ENCODE results near the gene CAGE1.
A peak's percentile ranks its signal among the peaks of the same experiment; 100 is the strongest.

CAGE1 gene

GRCh38 chr6:7426447-7427169 lies 37.1 kb upstream of the CAGE1 start:
- H3K4me2 ChIP-seq (ENCODE audit: low read length) = peak overlapping the region; percentile 43
- no peaks in the 10 kb centered on the region for H3K27me3 ChIP-seq (ENCODE audit: insufficient read depth, low read length)
- H3K4ac ChIP-seq (ENCODE audit: low read depth, low read length) = no peak overlapping the region
- peak overlapping the region; percentile 7 for H4K8ac ChIP-seq (ENCODE audit: low read depth, low read length)
- peak overlapping the region; percentile 30 for H2BK120ac ChIP-seq (ENCODE audit: insufficient read depth, low read length, poor library complexity)
- DNase-seq = no peak
- peaks cover 5 to 6% of the 10 kb centered on the region in 2 experiments for H3K4me1 ChIP-seq (ENCODE audit: control insufficient read depth in 1 of 2, insufficient read depth in 2 of 2, low read length in 2 of 2)
- no peak overlapping the region for H2AK5ac ChIP-seq (ENCODE audit: low read length)
- peak overlapping the region; percentile 82 for H2BK12ac ChIP-seq (ENCODE audit: low read length)
- no peaks in the 10 kb centered on the region for H3K9me3 ChIP-seq (ENCODE audit: insufficient read depth, low read depth, low read length)
- H3K79me1 ChIP-seq (ENCODE audit: low read length) = peaks cover 3% of the 10 kb centered on the region
- peak overlapping the region; percentile 74 for H2BK5ac ChIP-seq (ENCODE audit: low read depth, low read length, poor library complexity)
- no peak overlapping the region for H3K23ac ChIP-seq (ENCODE audit: low read length)
- H3K79me2 ChIP-seq (ENCODE audit: control insufficient read depth, insufficient read depth, low read length, poor library complexity) = peaks cover 3% of the 10 kb centered on the region
- no CpG with 5 or more reads among the region's 16 CpGs for WGBS (ENCODE audit: extremely low coverage, insufficient coverage, insufficient read length)
- no peaks in the 10 kb centered on the region for H3K36me3 ChIP-seq (ENCODE audit: control insufficient read depth in 1 of 2, insufficient read depth in 2 of 2, low read length in 2 of 2)
- H3K18ac ChIP-seq (ENCODE audit: low read length) = no peak overlapping the region
- H4K91ac ChIP-seq (ENCODE audit: low read depth, low read length) = peak overlapping the region; percentile 46
- H3K9ac ChIP-seq (ENCODE audit: low read length) = no peak overlapping the region
- no peak overlapping the region for H3K4me3 ChIP-seq (ENCODE audit: low read depth, low read length)
- H3K14ac ChIP-seq (ENCODE audit: low read length) = no peak overlapping the region
- no peak overlapping the region for H2AFZ ChIP-seq (ENCODE audit: insufficient read depth, low read length, poor library complexity)
- no peak overlapping the region for H4K12ac ChIP-seq (ENCODE audit: low read depth, low read length)
- peak overlapping the region; percentile 77 for H3K27ac ChIP-seq (ENCODE audit: low read depth, low read length)

DNA sequence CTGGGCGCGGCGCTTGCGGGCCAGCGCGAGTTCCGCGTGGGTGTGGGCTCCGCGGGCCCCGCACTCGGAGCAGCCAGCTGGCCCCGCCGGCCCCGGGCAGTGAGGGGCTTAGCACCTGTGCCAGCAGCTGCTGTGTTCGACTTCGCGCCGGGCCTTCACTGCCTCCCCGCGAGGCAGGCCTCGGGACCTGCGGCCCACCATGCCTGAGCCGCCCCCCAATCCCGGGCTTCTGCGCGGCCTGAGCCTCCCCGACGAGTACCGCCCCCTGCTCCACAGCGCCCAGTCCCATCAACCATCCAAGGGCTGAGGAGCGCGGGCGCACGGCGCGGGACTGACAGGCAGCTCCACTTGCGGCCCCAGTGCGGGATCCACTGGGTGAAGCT lies 36.3 kb upstream of the CAGE1 start:
- Histone ChIP-seq H3K4me3 (ENCODE audit: low read depth, low read length) (no peak overlapping the region), H3K9ac (ENCODE audit: low read length) (no peak overlapping the region), H3K4me1 (ENCODE audit: control insufficient read depth in 1 of 2, insufficient read depth in 2 of 2, low read length in 2 of 2) (peaks cover 2 to 6% of the 10 kb centered on the region in 2 experiments), H2AK5ac (ENCODE audit: low read length) (peak overlapping the region; percentile 71), H3K4me2 (ENCODE audit: low read length) (no peak overlapping the region), H3K79me2 (ENCODE audit: control insufficient read depth, insufficient read depth, low read length, poor library complexity) (peaks cover 3% of the 10 kb centered on the region), H2BK120ac (ENCODE audit: insufficient read depth, low read length, poor library complexity) (peak overlapping the region; percentile 61), H3K36me3 (ENCODE audit: control insufficient read depth in 1 of 2, insufficient read depth in 2 of 2, low read length in 2 of 2) (no peaks in the 10 kb centered on the region), H3K27ac (ENCODE audit: low read depth, low read length) (no peak overlapping the region), H2AFZ (ENCODE audit: insufficient read depth, low read length, poor library complexity) (no peak overlapping the region), H3K18ac (ENCODE audit: low read length) (peak overlapping the region; percentile 63), H4K91ac (ENCODE audit: low read depth, low read length) (peak overlapping the region; percentile 90), H4K8ac (ENCODE audit: low read depth, low read length) (no peak overlapping the region), H3K79me1 (ENCODE audit: low read length) (peaks cover 3% of the 10 kb centered on the region), H2BK12ac (ENCODE audit: low read length) (peak overlapping the region; percentile 86), H4K12ac (ENCODE audit: low read depth, low read length) (no peak overlapping the region), H3K4ac (ENCODE audit: low read depth, low read length) (peak overlapping the region; percentile 39), H3K9me3 (ENCODE audit: insufficient read depth, low read depth, low read length) (no peaks in the 10 kb centered on the region), H3K14ac (ENCODE audit: low read length) (peak overlapping the region; percentile 55), H3K27me3 (ENCODE audit: insufficient read depth, low read length) (no peaks in the 10 kb centered on the region), H2BK5ac (ENCODE audit: low read depth, low read length, poor library complexity) (peak overlapping the region; percentile 61), H3K23ac (ENCODE audit: low read length) (no peak overlapping the region)
- DNase-seq = no peak
- no CpG with 5 or more reads among the region's 39 CpGs for WGBS (ENCODE audit: extremely low coverage, insufficient coverage, insufficient read length)

DNA sequence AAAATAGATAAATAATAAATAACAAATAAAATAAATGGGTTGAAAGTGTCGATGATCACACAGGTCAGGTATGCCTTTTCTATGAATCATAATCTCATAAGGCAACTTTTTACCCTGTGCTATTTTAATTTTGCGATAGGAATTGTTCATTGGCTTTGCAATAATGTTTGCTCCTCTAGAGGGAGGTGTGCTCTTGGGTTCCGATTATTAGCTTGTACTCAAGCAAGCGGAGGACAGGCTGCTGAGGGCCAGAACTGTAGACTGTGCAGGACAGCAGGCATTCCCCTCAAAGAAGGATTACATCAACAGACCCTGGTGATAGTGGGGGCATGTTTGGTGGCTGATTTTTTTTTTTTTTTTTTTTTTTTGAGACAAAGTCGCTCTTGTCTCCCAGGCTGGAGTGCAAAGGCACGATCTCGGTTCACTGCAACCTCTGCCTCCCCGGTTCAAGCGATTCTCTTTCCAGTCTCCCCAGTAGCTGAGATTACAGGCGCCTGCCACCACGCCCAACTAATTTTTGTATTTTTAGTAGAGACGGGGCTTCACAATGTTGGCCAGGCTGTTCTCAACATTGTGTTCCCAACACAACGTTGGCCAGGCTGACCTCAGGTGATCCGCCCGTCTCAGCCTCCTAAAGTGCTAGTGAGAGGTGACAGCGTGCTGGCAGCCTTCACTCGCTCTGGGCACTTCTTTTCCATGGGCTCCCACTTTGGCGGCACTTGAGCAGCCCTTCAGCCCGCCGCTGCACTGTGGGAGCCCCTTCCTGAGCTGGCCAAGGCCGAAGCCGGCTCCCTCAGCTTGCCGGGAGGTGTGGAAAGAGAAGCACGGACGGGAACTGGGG lies 35.6 kb upstream of the CAGE1 start:
- no peak overlapping the region for H2AFZ ChIP-seq (ENCODE audit: insufficient read depth, low read length, poor library complexity)
- no peak overlapping the region for H3K27ac ChIP-seq (ENCODE audit: low read depth, low read length)
- H4K8ac ChIP-seq (ENCODE audit: low read depth, low read length) = no peak overlapping the region
- H3K27me3 ChIP-seq (ENCODE audit: insufficient read depth, low read length) = no peaks in the 10 kb centered on the region
- H2BK120ac ChIP-seq (ENCODE audit: insufficient read depth, low read length, poor library complexity) = peak overlapping the region; percentile 61
- peak overlapping the region; percentile 90 for H4K91ac ChIP-seq (ENCODE audit: low read depth, low read length)
- peak overlapping the region; percentile 71 for H2AK5ac ChIP-seq (ENCODE audit: low read length)
- H3K79me2 ChIP-seq (ENCODE audit: control insufficient read depth, insufficient read depth, low read length, poor library complexity) = peaks cover 3% of the 10 kb centered on the region
- peak; percentile 27 to 72 for DNase-seq
- no CpG with 5 or more reads among the region's 25 CpGs for WGBS (ENCODE audit: extremely low coverage, insufficient coverage, insufficient read length)
- H4K12ac ChIP-seq (ENCODE audit: low read depth, low read length) = no peak overlapping the region
- no peak overlapping the region for H3K4me3 ChIP-seq (ENCODE audit: low read depth, low read length)
- peak overlapping the region; percentile 61 for H2BK5ac ChIP-seq (ENCODE audit: low read depth, low read length, poor library complexity)
- H3K14ac ChIP-seq (ENCODE audit: low read length) = peak overlapping the region; percentile 55
- H3K9me3 ChIP-seq (ENCODE audit: insufficient read depth, low read depth, low read length) = no peaks in the 10 kb centered on the region
- H3K4me2 ChIP-seq (ENCODE audit: low read length) = no peak overlapping the region
- H3K18ac ChIP-seq (ENCODE audit: low read length) = peak overlapping the region; percentile 63
- no peaks in the 10 kb centered on the region for H3K36me3 ChIP-seq (ENCODE audit: control insufficient read depth in 1 of 2, insufficient read depth in 2 of 2, low read length in 2 of 2)
- peaks cover 2 to 6% of the 10 kb centered on the region in 2 experiments for H3K4me1 ChIP-seq (ENCODE audit: control insufficient read depth in 1 of 2, insufficient read depth in 2 of 2, low read length in 2 of 2)
- H3K9ac ChIP-seq (ENCODE audit: low read length) = no peak overlapping the region
- H3K4ac ChIP-seq (ENCODE audit: low read depth, low read length) = peak overlapping the region; percentile 4
- no peak overlapping the region for H3K23ac ChIP-seq (ENCODE audit: low read length)
- peak overlapping the region; percentile 86 for H2BK12ac ChIP-seq (ENCODE audit: low read length)
- H3K79me1 ChIP-seq (ENCODE audit: low read length) = peaks cover 3% of the 10 kb centered on the region

DNA sequence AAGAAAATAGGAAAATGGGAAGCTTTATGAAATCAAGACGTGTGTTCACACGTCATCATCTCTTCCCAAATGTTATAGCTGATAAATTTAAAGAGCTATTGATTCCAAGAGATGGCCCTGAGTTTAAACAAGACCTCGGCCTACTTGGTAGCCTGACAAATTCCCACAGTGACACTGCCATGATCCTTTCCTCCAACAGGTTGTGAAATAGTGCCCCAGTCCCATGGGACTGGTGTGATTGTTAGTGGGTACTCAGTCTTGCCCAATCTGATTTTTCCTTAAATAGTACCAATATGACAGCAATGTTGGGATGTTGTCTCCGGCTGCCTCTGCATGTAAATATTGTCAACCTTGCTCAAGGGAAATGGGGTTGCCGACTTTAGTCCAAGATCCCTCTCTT lies 34.5 kb upstream of the CAGE1 start:
- H3K79me2 ChIP-seq (ENCODE audit: control insufficient read depth, insufficient read depth, low read length, poor library complexity) = peaks cover 3% of the 10 kb centered on the region
- no CpG with 5 or more reads among the region's 5 CpGs for WGBS (ENCODE audit: extremely low coverage, insufficient coverage, insufficient read length)
- H2AK5ac ChIP-seq (ENCODE audit: low read length) = no peak overlapping the region
- no peak for DNase-seq
- H3K23ac ChIP-seq (ENCODE audit: low read length) = no peak overlapping the region
- H3K36me3 ChIP-seq (ENCODE audit: control insufficient read depth in 1 of 2, insufficient read depth in 2 of 2, low read length in 2 of 2) = no peaks in the 10 kb centered on the region
- H3K4me3 ChIP-seq (ENCODE audit: low read depth, low read length) = no peak overlapping the region
- peak overlapping the region; percentile 61 for H2BK12ac ChIP-seq (ENCODE audit: low read length)
- H3K4ac ChIP-seq (ENCODE audit: low read depth, low read length) = no peak overlapping the region
- peaks cover 8% of the 10 kb centered on the region for H3K79me1 ChIP-seq (ENCODE audit: low read length)
- peaks cover 9 to 10% of the 10 kb centered on the region in 2 experiments for H3K4me1 ChIP-seq (ENCODE audit: control insufficient read depth in 1 of 2, insufficient read depth in 2 of 2, low read length in 2 of 2)
- H3K14ac ChIP-seq (ENCODE audit: low read length) = no peak overlapping the region
- no peak overlapping the region for H2AFZ ChIP-seq (ENCODE audit: insufficient read depth, low read length, poor library complexity)
- H2BK120ac ChIP-seq (ENCODE audit: insufficient read depth, low read length, poor library complexity) = no peak overlapping the region
- H4K91ac ChIP-seq (ENCODE audit: low read depth, low read length) = no peak overlapping the region
- no peak overlapping the region for H3K9ac ChIP-seq (ENCODE audit: low read length)
- H4K8ac ChIP-seq (ENCODE audit: low read depth, low read length) = no peak overlapping the region
- H3K27ac ChIP-seq (ENCODE audit: low read depth, low read length) = no peak overlapping the region
- no peak overlapping the region for H2BK5ac ChIP-seq (ENCODE audit: low read depth, low read length, poor library complexity)
- no peak overlapping the region for H3K18ac ChIP-seq (ENCODE audit: low read length)
- H3K9me3 ChIP-seq (ENCODE audit: insufficient read depth, low read depth, low read length) = no peaks in the 10 kb centered on the region
- no peaks in the 10 kb centered on the region for H3K27me3 ChIP-seq (ENCODE audit: insufficient read depth, low read length)
- H4K12ac ChIP-seq (ENCODE audit: low read depth, low read length) = no peak overlapping the region
- no peak overlapping the region for H3K4me2 ChIP-seq (ENCODE audit: low read length)
